HG02981 (cell line): ENCODE data around the gene PLD6.
"Not testable (repeated sequence)": the region's sequence is repeated elsewhere in the genome, so short reads cannot be mapped to it uniquely, and the experiment has no call there.

Experiments
- ATAC-seq: cut with Tn5 transposase; IDR thresholded peaks from one replicate; pipeline ENCODE4 v1.9.1; 2021; ENCODE audit warnings: mild to moderate bottlenecking, moderate library complexity; ENCODE audit not compliant: unreplicated experiment

PLD6 gene

GRCh38 chr17:17179371-17179827 lies 26.7 kb downstream of the PLD6 start:
- peak; percentile 61 for ATAC-seq

- no peak for ATAC-seq
Measured at GRCh38 chr17:17177176-17177575, 29.0 kb downstream of the PLD6 start.

GRCh38 chr17:17176341-17176740 lies 29.8 kb downstream of the PLD6 start:
- no peak for ATAC-seq

- no peak for ATAC-seq
Measured at GRCh38 chr17:17175917-17176316, 30.2 kb downstream of the PLD6 start.

- ATAC-seq, result no peak
Measured at GRCh38 chr17:17175340-17175739, 30.8 kb downstream of the PLD6 start.

GRCh38 chr17:17173921-17174320 lies 32.2 kb downstream of the PLD6 start:
- ATAC-seq, result no peak

- no peak for ATAC-seq
Measured at GRCh38 chr17:17172990-17173389, 33.1 kb downstream of the PLD6 start.

- no peak for ATAC-seq
Measured at GRCh38 chr17:17172001-17172939, 33.9 kb downstream of the PLD6 start.

- ATAC-seq, result no peak
Measured at GRCh38 chr17:17171186-17171585, 34.9 kb downstream of the PLD6 start.

- ATAC-seq, result no peak
Measured at GRCh38 chr17:17170346-17170985, 35.7 kb downstream of the PLD6 start.

- ATAC-seq, result no peak
Measured at GRCh38 chr17:17169396-17169795, 36.7 kb downstream of the PLD6 start.

- ATAC-seq, result no peak
Measured at GRCh38 chr17:17168401-17168800, 37.7 kb downstream of the PLD6 start.

- no peak for ATAC-seq
Measured at GRCh38 chr17:17167986-17168385, 38.1 kb downstream of the PLD6 start.

GRCh38 chr17:17167356-17167755 lies 38.8 kb downstream of the PLD6 start:
- ATAC-seq, result no peak

- ATAC-seq, result no peak
Measured at GRCh38 chr17:17166446-17166845, 39.7 kb downstream of the PLD6 start.

GRCh38 chr17:17165666-17166308 lies 40.3 kb downstream of the PLD6 start:
- no peak for ATAC-seq

GRCh38 chr17:17164676-17165075 lies 41.5 kb downstream of the PLD6 start:
- ATAC-seq, result no peak

- no peak for ATAC-seq
Measured at GRCh38 chr17:17164156-17164555, 42.0 kb downstream of the PLD6 start.

GRCh38 chr17:17161759-17162158 lies 44.4 kb downstream of the PLD6 start:
- no peak for ATAC-seq

GRCh38 chr17:17161121-17161520 lies 45.0 kb downstream of the PLD6 start:
- ATAC-seq, result no peak

GRCh38 chr17:17159571-17159970 lies 46.6 kb downstream of the PLD6 start:
- ATAC-seq, result no peak

GRCh38 chr17:17158506-17158905 lies 47.6 kb downstream of the PLD6 start:
- not testable (repeated sequence) for ATAC-seq
